ENCODE data around the gene POLR2M. TPM values are rescaled to one million over a fixed set of nuclear protein-coding genes. Genes with fewer than 3 reads are reported as not detected.

Gene POLR2M
- polyA plus RNA-seq, 3 donors = 14.4 to 29.4 (median 26.3) TPM

- H3K9me3 ChIP-seq (replicated peaks in 1 of 2; ENCODE audit: control insufficient read depth in 1 of 2, insufficient read depth in 1 of 2, low read length in 2 of 2) = no peaks in the 10 kb centered on the region
- no peak overlapping the region for H2AFZ ChIP-seq (ENCODE audit: insufficient read depth, low read depth, low read length, poor library complexity, severe bottlenecking)
- Mint-ChIP-seq H3K9me3 (no peaks in the 10 kb centered on the region), H3K27ac (peak overlapping the region in 1 of 7 donors; percentile 21), H3K27me3 (ENCODE audit: low read depth in 3 of 3) (peaks cover 2 to 8% (median 5%) of the 10 kb centered on the region in 3 donors), H3K4me3 (peak overlapping the region in 1 of 2 donors; percentile 19), H3K36me3 (no peaks in the 10 kb centered on the region), H3K4me1 (no peaks in the 10 kb centered on the region)
- no peaks in the 10 kb centered on the region for H3K36me3 ChIP-seq (replicated peaks in 1 of 2; ENCODE audit: control insufficient read depth in 1 of 2, insufficient read depth in 2 of 2, low read length in 2 of 2)
- H3K4me2 ChIP-seq (replicated peaks; ENCODE audit: extremely low read depth, low read length, poor library complexity, severe bottlenecking) = no peak overlapping the region
- no peak overlapping the region for H3K27ac ChIP-seq (ENCODE audit: low read depth in 1 of 2, low read length in 2 of 2)
- H3K27me3 ChIP-seq (ENCODE audit: control insufficient read depth in 2 of 2, insufficient read depth in 2 of 2, low read length in 2 of 2) = no peaks in the 10 kb centered on the region
- H3K9ac ChIP-seq (ENCODE audit: insufficient read depth, low read length, poor library complexity, severe bottlenecking) = no peak overlapping the region
- no peaks in the 10 kb centered on the region for H4K20me1 ChIP-seq (ENCODE audit: insufficient read depth, low read length)
- no peak overlapping the region for H3K4me3 ChIP-seq (replicated peaks in 1 of 3; ENCODE audit: low read depth in 2 of 3, low read length in 3 of 3)
- no peaks in the 10 kb centered on the region for H3K79me2 ChIP-seq (ENCODE audit: insufficient read depth, low read length)
- H3K4me1 ChIP-seq (ENCODE audit: control insufficient read depth in 1 of 2, insufficient read depth in 2 of 2, low read length in 2 of 2) = no peaks in the 10 kb centered on the region
- intact Hi-C loops (cut with micrococcal nuclease) = no loop called here
- 82% methylated on average over 7 of the region's 9 CpGs for WGBS (ENCODE audit: insufficient coverage)
- no peak for DNase-seq
- no peak for TF ChIP-seq CTCF (IDR thresholded peaks at IDR 0.05)
Measured at GRCh38 chr15:57752436-57752835, 45.9 kb downstream of the POLR2M start.

GRCh38 chr15:57752840-57753239, 46.3 kb downstream of the POLR2M start:
- peaks cover 2 to 7% (median 5%) of the 10 kb centered on the region in 3 donors for H3K27me3 Mint-ChIP-seq (ENCODE audit: low read depth in 3 of 3)
- no peak for DNase-seq
- no peaks in the 10 kb centered on the region for H3K79me2 ChIP-seq (ENCODE audit: insufficient read depth, low read length)
- WGBS (ENCODE audit: insufficient coverage) = 96% methylated on average over 9 of the region's 9 CpGs
- H3K27ac Mint-ChIP-seq = peak overlapping the region in 1 of 7 donors; percentile 60
- H3K4me1 ChIP-seq (ENCODE audit: control insufficient read depth in 1 of 2, insufficient read depth in 2 of 2, low read length in 2 of 2) = no peaks in the 10 kb centered on the region
- no peak overlapping the region for H2AFZ ChIP-seq (ENCODE audit: insufficient read depth, low read depth, low read length, poor library complexity, severe bottlenecking)
- no peaks in the 10 kb centered on the region for H3K4me1 Mint-ChIP-seq
- H3K27me3 ChIP-seq (ENCODE audit: control insufficient read depth in 2 of 2, insufficient read depth in 2 of 2, low read length in 2 of 2) = no peaks in the 10 kb centered on the region
- no peaks in the 10 kb centered on the region for H3K36me3 ChIP-seq (replicated peaks in 1 of 2; ENCODE audit: control insufficient read depth in 1 of 2, insufficient read depth in 2 of 2, low read length in 2 of 2)
- H3K9me3 Mint-ChIP-seq = no peaks in the 10 kb centered on the region
- no peak overlapping the region for H3K27ac ChIP-seq (ENCODE audit: low read depth in 1 of 2, low read length in 2 of 2)
- TF ChIP-seq CTCF (IDR thresholded peaks at IDR 0.05) = no peak
- H3K4me3 ChIP-seq (replicated peaks in 1 of 3; ENCODE audit: low read depth in 2 of 3, low read length in 3 of 3) = no peak overlapping the region
- H3K9ac ChIP-seq (ENCODE audit: insufficient read depth, low read length, poor library complexity, severe bottlenecking) = no peak overlapping the region
- H4K20me1 ChIP-seq (ENCODE audit: insufficient read depth, low read length) = no peaks in the 10 kb centered on the region
- no peak overlapping the region for H3K4me2 ChIP-seq (replicated peaks; ENCODE audit: extremely low read depth, low read length, poor library complexity, severe bottlenecking)
- intact Hi-C loops (cut with micrococcal nuclease) = no loop called here
- H3K36me3 Mint-ChIP-seq = no peaks in the 10 kb centered on the region
- H3K9me3 ChIP-seq (replicated peaks in 1 of 2; ENCODE audit: control insufficient read depth in 1 of 2, insufficient read depth in 1 of 2, low read length in 2 of 2) = no peaks in the 10 kb centered on the region
- H3K4me3 Mint-ChIP-seq = no peak overlapping the region

All from CD14-positive monocyte (primary cell).